ENCODE measurements around the gene FAM209A.
A peak's percentile ranks its signal among the peaks of the same experiment; 100 is the strongest.
"Not testable (repeated sequence)": the region's sequence is repeated elsewhere in the genome, so short reads cannot be mapped to it uniquely, and the experiment has no call there.

Gene FAM209A

DNA sequence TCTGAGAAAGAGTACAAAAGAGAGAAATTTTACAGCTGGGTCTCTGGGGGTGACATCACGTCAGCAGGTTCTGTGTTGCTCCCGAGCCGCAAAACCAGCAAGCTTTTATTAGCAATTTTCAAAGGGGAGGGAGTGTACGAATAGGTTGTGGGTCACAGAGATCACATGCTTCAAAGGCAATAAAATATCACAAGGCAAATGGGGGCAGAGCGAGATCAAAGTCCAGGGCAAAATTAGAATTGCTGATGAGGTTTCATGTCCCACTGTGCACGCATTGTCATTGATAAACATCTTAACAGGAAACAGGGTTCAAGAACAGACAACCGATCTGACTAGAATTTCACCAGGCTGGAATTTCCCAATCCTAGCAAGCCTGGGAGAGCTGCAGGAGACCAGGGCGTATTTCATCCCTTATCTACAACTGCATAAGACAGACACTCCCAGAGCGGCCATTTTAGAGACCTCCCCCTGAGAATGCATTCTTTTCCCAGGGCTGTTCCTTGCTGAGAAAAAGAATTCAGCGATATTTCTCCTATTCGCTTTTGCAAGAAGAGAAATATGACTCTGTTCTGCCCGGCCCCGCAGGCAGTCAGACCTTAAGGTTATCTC, 3.7 kb upstream of the FAM209A start:
- H3K4me1 ChIP-seq (ENCODE audit: control insufficient read depth, low read depth, low read length); H4K5ac ChIP-seq (ENCODE audit: low read length); H3K4me3 ChIP-seq (ENCODE audit: low read length); H3K4ac ChIP-seq (ENCODE audit: low read depth, low read length); H2BK15ac ChIP-seq (replicated peaks; ENCODE audit: low read depth); H3K18ac ChIP-seq (ENCODE audit: low read length); H3K23ac ChIP-seq (ENCODE audit: low read length); H3K36me3 ChIP-seq (ENCODE audit: control insufficient read depth, insufficient read depth, low read length); H2BK5ac ChIP-seq (ENCODE audit: low read length); H3K27me3 ChIP-seq (ENCODE audit: insufficient read depth, low read length, poor library complexity); H3K79me1 ChIP-seq (ENCODE audit: low read length); H2AK5ac ChIP-seq (ENCODE audit: low read length); H2BK120ac ChIP-seq (ENCODE audit: low read depth, low read length); H3K27ac ChIP-seq (ENCODE audit: low read depth, low read length); H3K56ac ChIP-seq (ENCODE audit: low read length); H3K4me2 ChIP-seq (ENCODE audit: low read length); H3K79me2 ChIP-seq (ENCODE audit: control insufficient read depth, insufficient read depth, low read length); H3K9ac ChIP-seq (ENCODE audit: low read length); H4K8ac ChIP-seq (ENCODE audit: low read depth, low read length): not testable (repeated sequence)
- WGBS (ENCODE audit: extremely low coverage, insufficient coverage, low lambda C conversion rate) = no CpG with 5 or more reads among the region's 13 CpGs
- DNase-seq = peak; percentile 5

DNA sequence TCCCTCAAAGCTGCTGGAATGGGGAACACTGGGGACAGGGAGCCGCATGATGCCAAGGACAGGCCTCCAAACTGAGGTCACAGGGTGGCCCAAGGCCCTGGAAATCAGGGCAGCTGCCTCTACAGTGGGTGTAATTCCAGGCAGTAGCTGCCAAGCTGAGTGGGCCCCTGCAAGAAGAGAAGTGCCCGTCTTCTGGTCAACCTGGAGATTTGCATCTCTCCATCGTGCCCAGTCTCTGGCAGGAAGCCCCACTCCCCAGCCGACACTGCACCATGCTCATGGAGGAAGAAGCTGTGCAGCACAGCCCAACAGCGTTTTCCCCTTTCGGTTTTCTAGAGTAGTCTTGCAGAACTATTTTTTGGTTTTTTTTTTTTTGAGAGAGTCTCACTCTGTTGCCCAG, 2.2 kb upstream of the FAM209A start:
- Histone ChIP-seq H3K23ac (ENCODE audit: low read length) (no peak overlapping the region), H2BK120ac (ENCODE audit: low read depth, low read length) (no peak overlapping the region), H3K56ac (ENCODE audit: low read length) (no peak overlapping the region), H3K18ac (ENCODE audit: low read length) (no peak overlapping the region), H2AK5ac (ENCODE audit: low read length) (no peak overlapping the region), H3K79me1 (ENCODE audit: low read length) (no peaks in the 10 kb centered on the region), H3K36me3 (ENCODE audit: control insufficient read depth, insufficient read depth, low read length) (peaks cover 8% of the 10 kb centered on the region), H4K5ac (ENCODE audit: low read length) (no peak overlapping the region), H3K79me2 (ENCODE audit: control insufficient read depth, insufficient read depth, low read length) (no peaks in the 10 kb centered on the region), H3K4me3 (ENCODE audit: low read length) (no peak overlapping the region), H4K8ac (ENCODE audit: low read depth, low read length) (no peak overlapping the region), H2BK5ac (ENCODE audit: low read length) (no peak overlapping the region), H3K9ac (ENCODE audit: low read length) (no peak overlapping the region), H3K4ac (ENCODE audit: low read depth, low read length) (no peak overlapping the region), H2BK15ac (replicated peaks; ENCODE audit: low read depth) (no peak overlapping the region), H3K27ac (ENCODE audit: low read depth, low read length) (no peak overlapping the region), H3K4me2 (ENCODE audit: low read length) (no peak overlapping the region), H3K4me1 (ENCODE audit: control insufficient read depth, low read depth, low read length) (no peaks in the 10 kb centered on the region), H3K27me3 (ENCODE audit: insufficient read depth, low read length, poor library complexity) (no peaks in the 10 kb centered on the region)
- DNase-seq = no peak
- no CpG with 5 or more reads among the region's 6 CpGs for WGBS (ENCODE audit: extremely low coverage, insufficient coverage, low lambda C conversion rate)

DNA sequence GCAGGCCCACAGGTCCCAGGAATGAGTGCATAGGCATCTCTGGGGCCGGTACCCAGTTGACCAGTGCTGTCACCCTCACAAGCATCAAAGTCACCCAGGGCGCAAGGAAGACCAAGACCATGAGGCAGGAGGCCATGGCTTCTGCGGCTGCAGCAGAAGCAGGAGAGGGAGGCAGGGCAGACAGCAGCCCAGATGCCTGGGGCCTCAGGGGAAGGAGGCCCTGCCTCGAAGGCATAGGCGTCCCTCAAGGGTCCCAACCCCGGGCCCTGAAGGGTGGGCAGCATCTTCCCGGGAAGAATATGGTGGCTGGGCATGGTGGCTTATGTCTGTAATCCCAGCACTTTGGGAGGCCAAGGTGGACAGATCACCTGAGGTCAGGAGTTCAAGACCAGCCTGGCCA, 3.0 kb downstream of the FAM209A start:
- H3K4me1 ChIP-seq (ENCODE audit: control insufficient read depth, low read depth, low read length) = no peaks in the 10 kb centered on the region
- no peak overlapping the region for H3K4me3 ChIP-seq (ENCODE audit: low read length)
- H3K27ac ChIP-seq (ENCODE audit: low read depth, low read length) = no peak overlapping the region
- no peak overlapping the region for H3K4ac ChIP-seq (ENCODE audit: low read depth, low read length)
- H3K4me2 ChIP-seq (ENCODE audit: low read length) = no peak overlapping the region
- no peak overlapping the region for H3K18ac ChIP-seq (ENCODE audit: low read length)
- no peaks in the 10 kb centered on the region for H3K79me2 ChIP-seq (ENCODE audit: control insufficient read depth, insufficient read depth, low read length)
- no peak overlapping the region for H2BK120ac ChIP-seq (ENCODE audit: low read depth, low read length)
- no peaks in the 10 kb centered on the region for H3K27me3 ChIP-seq (ENCODE audit: insufficient read depth, low read length, poor library complexity)
- no peak overlapping the region for H3K23ac ChIP-seq (ENCODE audit: low read length)
- no peaks in the 10 kb centered on the region for H3K36me3 ChIP-seq (ENCODE audit: control insufficient read depth, insufficient read depth, low read length)
- no peak overlapping the region for H4K5ac ChIP-seq (ENCODE audit: low read length)
- H3K56ac ChIP-seq (ENCODE audit: low read length) = no peak overlapping the region
- no peak overlapping the region for H2AK5ac ChIP-seq (ENCODE audit: low read length)
- H2BK5ac ChIP-seq (ENCODE audit: low read length) = no peak overlapping the region
- DNase-seq = no peak
- no peaks in the 10 kb centered on the region for H3K79me1 ChIP-seq (ENCODE audit: low read length)
- no CpG with 5 or more reads among the region's 7 CpGs for WGBS (ENCODE audit: extremely low coverage, insufficient coverage, low lambda C conversion rate)
- H3K9ac ChIP-seq (ENCODE audit: low read length) = no peak overlapping the region
- no peak overlapping the region for H2BK15ac ChIP-seq (replicated peaks; ENCODE audit: low read depth)
- no peak overlapping the region for H4K8ac ChIP-seq (ENCODE audit: low read depth, low read length)

DNA sequence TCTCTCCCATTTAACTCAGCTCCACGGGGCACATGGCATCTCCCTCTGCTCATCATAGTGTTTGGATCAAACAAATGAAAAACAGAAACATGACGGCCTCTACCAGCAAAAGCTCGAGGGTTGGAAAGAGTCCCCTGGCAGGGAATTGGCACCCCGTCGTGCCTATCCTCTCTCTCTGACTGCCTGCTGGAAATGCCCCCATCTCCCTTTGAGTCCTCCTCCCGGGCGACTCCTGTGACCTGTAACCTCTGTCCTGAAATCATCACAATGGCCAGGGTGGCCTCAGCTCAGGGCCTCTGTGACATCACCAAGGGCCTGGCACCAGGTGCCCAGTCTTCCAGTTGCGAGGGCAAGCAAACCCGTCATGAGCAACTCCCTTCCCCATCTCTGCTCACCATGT, 8.4 kb downstream of the FAM209A start, which contains the start of gene FAM209B:
FAM209B (plus strand) TSS at position 301 of the 400 bp plus-strand sequence; CDS start at position 397, 96 bp downstream.
- H3K4ac ChIP-seq (ENCODE audit: low read depth, low read length); H2BK5ac ChIP-seq (ENCODE audit: low read length); H3K56ac ChIP-seq (ENCODE audit: low read length); H3K27ac ChIP-seq (ENCODE audit: low read depth, low read length); H3K79me1 ChIP-seq (ENCODE audit: low read length); H2BK120ac ChIP-seq (ENCODE audit: low read depth, low read length); H4K5ac ChIP-seq (ENCODE audit: low read length); H2AK5ac ChIP-seq (ENCODE audit: low read length); H3K4me2 ChIP-seq (ENCODE audit: low read length); H2BK15ac ChIP-seq (replicated peaks; ENCODE audit: low read depth); H3K79me2 ChIP-seq (ENCODE audit: control insufficient read depth, insufficient read depth, low read length); H3K9ac ChIP-seq (ENCODE audit: low read length); H4K8ac ChIP-seq (ENCODE audit: low read depth, low read length); H3K23ac ChIP-seq (ENCODE audit: low read length); H3K36me3 ChIP-seq (ENCODE audit: control insufficient read depth, insufficient read depth, low read length); H3K27me3 ChIP-seq (ENCODE audit: insufficient read depth, low read length, poor library complexity); H3K4me1 ChIP-seq (ENCODE audit: control insufficient read depth, low read depth, low read length); H3K4me3 ChIP-seq (ENCODE audit: low read length); DNase-seq; H3K18ac ChIP-seq (ENCODE audit: low read length): not testable (repeated sequence)
- WGBS (ENCODE audit: extremely low coverage, insufficient coverage, low lambda C conversion rate) = no CpG with 5 or more reads among the region's 9 CpGs

DNA sequence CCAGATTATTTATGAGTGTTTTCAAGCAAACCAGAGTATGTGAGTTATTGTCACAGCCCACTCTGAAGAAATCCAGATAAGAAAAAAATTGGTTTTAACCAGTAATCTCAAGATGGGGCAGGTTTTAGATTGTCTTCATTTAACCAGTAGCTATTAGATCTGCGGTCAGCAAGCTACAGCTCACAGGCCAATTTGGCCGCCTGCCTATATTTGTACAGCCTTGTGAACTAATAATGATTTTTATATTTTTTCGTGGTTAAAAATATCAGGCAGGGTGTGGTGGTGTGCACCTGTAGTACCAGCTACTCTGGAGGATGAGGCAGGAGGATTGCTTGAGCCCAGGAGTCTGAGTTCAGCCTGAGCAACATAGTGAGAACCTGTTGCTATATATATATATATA, 13.5 kb downstream of the FAM209A start:
- H3K27ac ChIP-seq (ENCODE audit: low read depth, low read length) = no peak overlapping the region
- WGBS (ENCODE audit: extremely low coverage, insufficient coverage, low lambda C conversion rate) = no CpG with 5 or more reads among the region's 3 CpGs
- no peak overlapping the region for H2BK120ac ChIP-seq (ENCODE audit: low read depth, low read length)
- DNase-seq = no peak
- no peak overlapping the region for H2AK5ac ChIP-seq (ENCODE audit: low read length)
- no peak overlapping the region for H3K56ac ChIP-seq (ENCODE audit: low read length)
- H3K27me3 ChIP-seq (ENCODE audit: insufficient read depth, low read length, poor library complexity) = no peaks in the 10 kb centered on the region
- H2BK5ac ChIP-seq (ENCODE audit: low read length) = no peak overlapping the region
- no peak overlapping the region for H3K4ac ChIP-seq (ENCODE audit: low read depth, low read length)
- H4K5ac ChIP-seq (ENCODE audit: low read length) = no peak overlapping the region
- no peak overlapping the region for H2BK15ac ChIP-seq (replicated peaks; ENCODE audit: low read depth)
- H3K36me3 ChIP-seq (ENCODE audit: control insufficient read depth, insufficient read depth, low read length) = no peaks in the 10 kb centered on the region
- H3K4me2 ChIP-seq (ENCODE audit: low read length) = no peak overlapping the region
- no peak overlapping the region for H3K23ac ChIP-seq (ENCODE audit: low read length)
- no peak overlapping the region for H4K8ac ChIP-seq (ENCODE audit: low read depth, low read length)
- H3K4me3 ChIP-seq (ENCODE audit: low read length) = no peak overlapping the region
- no peaks in the 10 kb centered on the region for H3K79me2 ChIP-seq (ENCODE audit: control insufficient read depth, insufficient read depth, low read length)
- H3K4me1 ChIP-seq (ENCODE audit: control insufficient read depth, low read depth, low read length) = no peaks in the 10 kb centered on the region
- no peak overlapping the region for H3K18ac ChIP-seq (ENCODE audit: low read length)
- H3K79me1 ChIP-seq (ENCODE audit: low read length) = no peaks in the 10 kb centered on the region
- H3K9ac ChIP-seq (ENCODE audit: low read length) = no peak overlapping the region

DNA sequence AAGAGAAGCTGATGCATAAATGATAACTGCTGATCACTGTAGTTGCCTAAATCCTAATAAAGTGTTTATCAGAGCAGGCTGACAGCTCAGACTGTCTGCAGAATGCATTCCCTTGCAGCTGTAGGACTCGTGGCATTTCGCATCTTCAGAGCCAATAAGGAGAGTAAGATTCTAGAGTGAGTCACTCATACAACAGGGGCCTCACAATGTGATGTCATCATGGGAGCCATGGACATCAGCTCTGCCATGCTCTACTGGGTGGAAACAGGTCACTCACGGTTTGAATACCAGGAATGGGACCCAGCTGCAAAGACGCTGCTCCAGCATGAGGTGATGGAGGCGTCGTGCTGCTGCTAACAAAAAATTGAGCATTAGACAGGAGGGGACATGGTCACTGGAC, 15.9 kb downstream of the FAM209A start:
- Histone ChIP-seq H3K9ac (ENCODE audit: low read length) (no peak overlapping the region), H3K36me3 (ENCODE audit: control insufficient read depth, insufficient read depth, low read length) (no peaks in the 10 kb centered on the region), H3K56ac (ENCODE audit: low read length) (no peak overlapping the region), H3K4ac (ENCODE audit: low read depth, low read length) (no peak overlapping the region), H3K4me2 (ENCODE audit: low read length) (no peak overlapping the region), H3K27me3 (ENCODE audit: insufficient read depth, low read length, poor library complexity) (no peaks in the 10 kb centered on the region), H3K27ac (ENCODE audit: low read depth, low read length) (no peak overlapping the region), H2BK15ac (replicated peaks; ENCODE audit: low read depth) (no peak overlapping the region), H3K79me1 (ENCODE audit: low read length) (no peaks in the 10 kb centered on the region), H4K8ac (ENCODE audit: low read depth, low read length) (no peak overlapping the region), H2BK120ac (ENCODE audit: low read depth, low read length) (no peak overlapping the region), H2AK5ac (ENCODE audit: low read length) (no peak overlapping the region), H2BK5ac (ENCODE audit: low read length) (no peak overlapping the region), H3K18ac (ENCODE audit: low read length) (no peak overlapping the region), H3K23ac (ENCODE audit: low read length) (no peak overlapping the region), H4K5ac (ENCODE audit: low read length) (no peak overlapping the region), H3K4me3 (ENCODE audit: low read length) (no peak overlapping the region), H3K79me2 (ENCODE audit: control insufficient read depth, insufficient read depth, low read length) (no peaks in the 10 kb centered on the region), H3K4me1 (ENCODE audit: control insufficient read depth, low read depth, low read length) (no peaks in the 10 kb centered on the region)
- no CpG with 5 or more reads among the region's 6 CpGs for WGBS (ENCODE audit: extremely low coverage, insufficient coverage, low lambda C conversion rate)
- DNase-seq = no peak
